Measurements from ENCODE around the gene CYGB.

The CYGB gene

GRCh38 chr17:76478730-76479514 is 58.6 kb downstream of the CYGB start:
- DNase-seq (ENCODE audit: low spot score), result no peak

- DNase-seq (ENCODE audit: low spot score), result no peak
These were observed 59.4 kb downstream of the CYGB start for GRCh38 chr17:76478097-76478496.

- no peak for DNase-seq (ENCODE audit: low spot score)
These were observed 59.9 kb downstream of the CYGB start for GRCh38 chr17:76477576-76477975.

Measured in D341Med (cell line).